CD4-positive, alpha-beta T cell treated with Interleukin-6 for 4 hours (primary cell): ENCODE results near the gene BCAS3.
"Not testable (repeated sequence)": the region's sequence is repeated elsewhere in the genome, so short reads cannot be mapped to it uniquely, and the experiment has no call there.

Source experiments
- DNase-seq: peaks from one replicate; pipeline ENCODE4 v3.0.0-alpha.2; 2020; ENCODE audit warnings: mixed read lengths

Gene BCAS3

GRCh38 chr17:61354895-61355874 lies 677.5 kb downstream of the BCAS3 start:
- no peak for DNase-seq

GRCh38 chr17:61357061-61357460 lies 679.4 kb downstream of the BCAS3 start:
- DNase-seq: not testable (repeated sequence)

GRCh38 chr17:61359513-61359912 lies 681.9 kb downstream of the BCAS3 start:
- not testable (repeated sequence) for DNase-seq

GRCh38 chr17:61360318-61360943 lies 682.8 kb downstream of the BCAS3 start:
- no peak for DNase-seq

GRCh38 chr17:61361084-61361483 lies 683.4 kb downstream of the BCAS3 start:
- DNase-seq: no peak

- DNase-seq: no peak
Measured at GRCh38 chr17:61362396-61362795, 684.7 kb downstream of the BCAS3 start.

- DNase-seq: no peak
Measured at GRCh38 chr17:61362852-61363600, 685.4 kb downstream of the BCAS3 start.

GRCh38 chr17:61363601-61364462 lies 686.2 kb downstream of the BCAS3 start:
- no peak for DNase-seq

- no peak for DNase-seq
Measured at GRCh38 chr17:61364463-61364846, 686.8 kb downstream of the BCAS3 start.

- DNase-seq: no peak
Measured at GRCh38 chr17:61366076-61366714, 688.5 kb downstream of the BCAS3 start.

GRCh38 chr17:61366715-61367413 lies 689.2 kb downstream of the BCAS3 start:
- DNase-seq: no peak

- no peak for DNase-seq
Measured at GRCh38 chr17:61368049-61368831, 690.6 kb downstream of the BCAS3 start.

- DNase-seq: no peak
Measured at GRCh38 chr17:61368832-61369450, 691.3 kb downstream of the BCAS3 start.

- no peak for DNase-seq
Measured at GRCh38 chr17:61369751-61370150, 692.1 kb downstream of the BCAS3 start.

- DNase-seq: no peak
Measured at GRCh38 chr17:61371179-61371578, 693.5 kb downstream of the BCAS3 start.

GRCh38 chr17:61371606-61372005 lies 694.0 kb downstream of the BCAS3 start:
- no peak for DNase-seq

GRCh38 chr17:61372436-61372835 lies 694.8 kb downstream of the BCAS3 start:
- no peak for DNase-seq

- DNase-seq: no peak
Measured at GRCh38 chr17:61376931-61377838, 699.5 kb downstream of the BCAS3 start.
